Activated T-cell treated with anti-CD3 and anti-CD28 coated beads for 1 hour (primary cell): ENCODE results near the gene THAP11.
A peak's percentile ranks its signal among the peaks of the same experiment; 100 is the strongest.
"Not testable (repeated sequence)": the region's sequence is repeated elsewhere in the genome, so short reads cannot be mapped to it uniquely, and the experiment has no call there.

Experiments
- DNase-seq: peaks from one replicate; pipeline ENCODE4 v3.0.0-alpha.2; 2020; ENCODE audit warnings: low read depth

Gene THAP11

GRCh38 chr16:67837190-67837589, 4.9 kb upstream of the THAP11 start:
- DNase-seq, result not testable (repeated sequence)

DNA sequence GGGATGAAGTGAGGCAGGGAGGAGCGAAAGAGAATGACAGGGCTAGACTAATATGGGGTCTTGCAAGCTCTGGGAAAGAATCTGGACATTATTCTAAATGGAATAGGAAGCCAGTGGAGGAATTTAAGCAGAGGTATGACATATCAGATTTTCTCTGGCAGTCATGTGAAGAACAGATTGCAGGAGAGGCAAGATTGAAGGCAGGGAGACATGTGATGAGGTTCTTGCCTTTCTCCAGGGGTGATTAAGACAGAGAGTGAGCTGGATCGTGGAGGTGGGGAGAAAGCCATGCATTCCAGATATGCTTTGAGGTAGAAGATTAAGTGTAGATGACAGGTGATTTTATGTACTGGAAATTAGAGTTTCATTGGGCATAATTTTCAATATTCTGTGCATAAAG, 4.3 kb upstream of the THAP11 start:
- no peak for DNase-seq

GRCh38 chr16:67841198-67841815, 813 bp upstream of the THAP11 start:
- no peak for DNase-seq

- peak; percentile 35 for DNase-seq
These were observed 606 bp downstream of the THAP11 start for GRCh38 chr16:67842509-67843342.

DNA sequence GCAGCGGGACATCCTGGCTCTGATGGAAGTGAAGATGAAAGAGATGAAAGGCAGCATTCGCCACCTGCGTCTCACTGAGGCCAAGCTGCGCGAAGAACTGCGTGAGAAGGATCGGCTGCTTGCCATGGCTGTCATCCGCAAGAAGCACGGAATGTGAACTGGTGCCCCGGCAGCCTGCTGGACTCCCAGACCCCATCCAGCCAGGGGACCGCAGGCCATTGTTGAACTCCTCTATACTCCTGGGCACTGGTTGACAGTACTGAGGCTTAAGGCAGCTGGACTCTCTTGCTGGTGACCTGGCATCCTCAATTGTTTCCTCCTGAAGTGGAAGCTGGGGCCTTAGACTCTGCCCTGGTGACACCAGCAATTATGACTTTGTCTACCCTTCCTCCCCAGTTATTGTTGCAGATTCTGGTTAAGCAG, 1.2 kb downstream of the THAP11 start:
- no peak for DNase-seq

DNA sequence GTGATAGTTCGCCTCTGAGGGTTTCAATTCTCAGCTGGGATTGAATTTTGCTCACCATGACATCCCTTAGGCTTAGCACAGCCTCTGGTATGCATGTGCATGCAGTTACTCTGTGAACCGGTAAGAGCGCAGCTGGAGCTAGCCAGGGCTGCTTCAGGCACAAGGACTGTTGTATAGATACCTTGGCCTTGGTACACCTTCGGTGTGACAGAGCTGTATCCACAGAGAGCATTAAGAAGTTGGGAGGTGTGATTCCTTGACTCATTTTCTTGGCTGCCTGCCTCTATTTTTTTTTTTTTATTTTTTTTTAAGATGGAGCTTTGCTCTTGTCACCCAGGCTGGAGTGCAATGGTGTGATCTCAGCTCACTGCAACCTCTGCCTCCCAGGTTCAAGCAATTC, 2.4 kb downstream of the THAP11 start:
- DNase-seq, result no peak

DNA sequence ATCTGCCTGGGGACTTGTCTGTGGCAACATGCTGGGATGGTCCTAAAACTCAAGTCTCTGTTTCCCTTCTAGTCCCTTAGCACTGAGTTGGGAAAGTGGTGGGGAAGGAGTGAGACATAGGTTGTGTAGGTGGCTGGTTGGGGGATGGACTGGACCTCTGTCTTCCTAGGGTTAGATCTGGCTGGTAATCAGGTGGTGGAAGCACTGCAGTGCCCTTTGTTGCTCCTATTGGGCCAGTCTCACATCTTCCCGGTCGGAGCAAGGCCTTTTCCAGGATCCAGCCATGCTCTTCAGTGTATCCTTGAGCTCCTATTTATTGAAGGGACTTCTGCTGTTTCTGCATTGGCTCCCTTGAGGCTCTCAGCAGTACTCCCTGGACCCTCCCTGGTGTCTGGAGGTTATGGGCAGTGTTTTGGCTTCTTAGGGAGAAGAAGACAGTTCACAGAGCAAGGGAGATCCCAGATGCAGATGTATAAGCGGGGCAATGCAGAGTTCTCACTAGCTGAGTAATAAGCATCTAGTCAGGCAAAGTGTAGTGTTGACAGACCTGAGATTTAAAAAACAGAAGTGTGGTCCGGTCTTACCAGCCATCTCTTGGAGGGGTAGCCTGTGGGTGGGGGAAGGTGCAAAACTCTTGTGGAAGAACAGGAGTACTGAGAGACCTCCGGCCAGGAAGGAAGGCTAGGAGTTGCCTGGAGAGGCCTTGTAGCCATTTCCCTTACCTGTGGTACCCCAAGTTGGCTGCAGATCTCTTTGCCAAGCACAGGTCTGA, 3.4 kb downstream of the THAP11 start:
- no peak for DNase-seq

- DNase-seq, result no peak
These were observed 3.9 kb downstream of the THAP11 start for GRCh38 chr16:67846063-67846319.

- DNase-seq, result peak; percentile 91
These were observed 4.4 kb downstream of the THAP11 start, which contains the start of gene NUTF2 for GRCh38 chr16:67846320-67847063. Gene NUTF2, plus strand, starts transcription at chr16:67846933. Its CDS starts 18,198 bp downstream, at chr16:67865131.

DNA sequence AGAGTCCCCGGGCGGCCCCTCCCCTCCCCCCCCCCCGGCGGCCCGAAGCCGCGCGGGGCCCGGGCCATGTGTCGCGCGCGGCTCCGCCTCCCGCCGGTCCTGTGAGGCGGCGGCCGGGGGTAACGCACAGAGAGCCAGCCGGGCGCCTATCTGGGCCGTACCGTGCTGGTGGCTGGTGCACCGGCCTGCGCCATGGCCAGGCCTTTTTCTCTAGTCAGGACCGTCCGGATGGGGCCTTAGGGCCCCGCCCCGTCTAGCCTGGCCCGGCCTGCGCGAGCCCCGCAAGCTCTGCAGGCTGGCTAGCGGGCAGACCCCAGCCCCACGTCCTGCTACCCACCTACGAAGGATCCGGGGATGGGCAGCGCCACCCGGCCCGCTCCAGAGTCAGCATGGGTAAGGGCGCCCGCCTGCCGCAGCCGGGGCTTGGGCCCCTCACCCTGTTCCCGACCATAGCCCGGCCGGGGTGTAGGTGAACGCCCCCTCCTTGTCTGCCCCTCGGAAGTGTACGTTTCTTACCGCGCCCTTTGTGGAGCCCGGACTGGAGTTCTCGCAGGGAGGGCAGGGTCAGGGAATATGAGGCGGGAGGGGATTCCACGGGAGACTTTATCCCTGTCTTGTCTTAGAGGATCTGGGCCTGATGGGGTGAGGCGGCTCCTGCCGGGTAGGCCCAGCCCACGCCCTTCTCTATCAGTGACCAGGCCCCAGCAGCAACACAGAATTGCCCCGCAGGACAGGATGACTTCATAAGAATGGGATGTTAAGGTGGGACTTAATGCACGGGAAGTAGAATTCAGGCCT, 5.1 kb downstream of the THAP11 start, which contains the start of gene CENPT:
TSS of gene CENPT (minus strand) at position 630 of the 798 bp plus-strand sequence. CDS start 13,834 bp downstream, outside the sequence.
- no peak for DNase-seq

DNA sequence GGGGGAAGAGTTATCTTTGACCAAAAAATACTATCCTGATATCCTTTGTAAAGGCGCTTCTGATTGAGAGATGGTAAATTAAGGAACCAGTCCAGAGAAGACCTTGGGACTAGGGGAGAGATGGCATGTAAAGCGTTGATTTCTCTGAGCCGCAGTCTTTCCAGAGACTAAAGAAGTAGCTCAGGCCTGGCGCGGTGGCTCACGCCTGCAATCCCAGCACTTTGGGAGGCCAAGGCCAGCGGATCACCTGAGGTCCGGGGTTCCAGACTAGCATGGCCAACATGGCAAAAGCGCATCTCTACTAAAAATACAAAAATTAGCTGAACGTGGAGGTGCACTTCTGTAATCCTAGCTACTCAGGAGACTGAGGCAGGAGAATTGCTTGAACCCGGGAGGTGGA, 6.0 kb downstream of the THAP11 start:
- no peak for DNase-seq

GRCh38 chr16:67853670-67854069, 11.6 kb downstream of the THAP11 start:
- no peak for DNase-seq

DNA sequence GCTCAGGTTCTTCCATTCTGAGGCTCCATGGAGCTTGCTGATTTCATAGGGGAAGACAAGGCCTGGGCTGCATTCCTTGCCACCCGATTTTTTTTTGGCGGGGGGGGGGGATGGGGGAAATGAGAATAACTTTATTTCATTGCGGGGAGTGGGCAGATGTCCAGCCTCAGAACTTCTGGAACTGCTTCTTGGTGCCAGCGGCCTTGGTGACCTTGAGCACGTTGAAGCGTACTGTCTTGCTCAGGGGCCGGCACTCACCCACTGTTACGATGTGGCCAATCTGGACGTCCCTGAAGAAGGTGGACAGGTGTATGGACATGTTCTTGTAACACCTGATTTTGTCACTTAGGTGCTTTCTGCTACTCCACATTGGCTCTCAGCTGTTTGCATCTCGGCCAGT, 13.7 kb downstream of the THAP11 start:
- DNase-seq, result no peak

DNA sequence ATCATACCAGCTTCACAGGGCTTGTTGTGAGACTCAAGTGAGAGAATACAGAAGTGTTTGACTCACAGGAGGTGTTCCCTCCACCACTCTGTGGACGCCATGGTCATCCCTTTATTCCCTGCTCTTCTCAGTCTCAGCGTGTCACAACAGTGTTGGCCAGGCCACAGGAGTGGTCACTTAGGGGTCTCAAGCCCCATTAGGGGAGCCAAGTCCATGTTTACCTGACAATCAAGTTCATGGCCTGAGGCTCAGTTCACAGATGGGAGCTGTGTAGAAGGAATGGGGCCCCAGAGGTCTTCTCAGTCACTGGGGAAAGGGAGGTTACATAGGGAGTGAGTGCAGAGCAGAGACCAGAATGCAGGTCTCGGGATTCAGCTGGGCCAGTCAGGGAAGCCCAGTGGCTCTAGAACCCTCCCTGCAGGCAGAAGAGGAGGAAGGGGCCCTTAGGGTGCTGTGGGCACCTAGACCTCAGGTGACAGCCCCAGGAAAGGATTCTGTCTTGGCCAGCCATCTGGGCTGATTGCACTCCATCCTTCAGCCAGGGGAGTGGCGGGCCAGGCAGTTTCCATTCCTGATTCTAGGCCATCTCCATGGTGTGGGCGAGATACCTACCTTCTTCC, 14.9 kb downstream of the THAP11 start:
- no peak for DNase-seq

GRCh38 chr16:67857547-67858233, 15.6 kb downstream of the THAP11 start:
- DNase-seq, result peak; percentile 9

GRCh38 chr16:67858500-67858899, 16.4 kb downstream of the THAP11 start:
- no peak for DNase-seq

- DNase-seq, result no peak
These were observed 18.7 kb downstream of the THAP11 start for GRCh38 chr16:67860589-67861398.

DNA sequence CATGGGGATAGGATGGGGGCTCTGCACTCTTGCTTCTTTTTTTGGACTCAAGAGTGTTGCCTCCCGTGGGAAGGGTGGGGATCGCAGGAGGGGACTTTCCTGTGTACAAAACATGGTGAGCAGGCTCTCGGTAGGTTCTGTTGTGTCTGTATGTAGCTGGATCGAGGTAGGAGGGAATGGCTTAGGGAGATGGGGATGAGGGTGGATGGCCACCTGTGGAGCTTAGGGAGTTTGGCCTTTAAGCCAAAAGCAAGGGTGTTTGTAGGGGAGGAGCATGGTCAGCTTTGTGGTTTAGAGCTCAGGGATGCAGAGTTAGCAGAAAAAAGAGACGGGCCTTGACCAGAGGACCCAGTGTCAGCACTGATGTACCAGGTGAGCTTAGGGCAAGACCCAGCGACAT, 19.8 kb downstream of the THAP11 start:
- no peak for DNase-seq
